K562 (cell line): Measurements from ENCODE around the gene BIRC6. TPM values are rescaled to one million over a fixed set of nuclear protein-coding genes. Genes with fewer than 3 reads are reported as not detected.

Experiments
- ARID3A ChIP-seq: IDR thresholded peaks from 2 replicates; pipeline ENCODE4 v1.6.1; 2012; ENCODE audit warnings: low read depth, low read length, improper control_type of control experiment, borderline replicate concordance
- ARNT ChIP-seq, 2 experiments: fragments of 450-650 bp; IDR thresholded peaks; 2 replicates each; pipeline ENCODE4 v1.6.1; 2016; ENCODE audit warnings: mild to moderate bottlenecking in 1 of 2
- BCL6 ChIP-seq: fragments of 250-450 bp; sonication (Bioruptor Pico); IDR thresholded peaks from 2 replicates; pipeline ENCODE4 v1.4.0; 2020
- ETV5 ChIP-seq: sonication (generic); formaldehyde crosslinking; IDR thresholded peaks from 2 replicates; pipeline ENCODE4 v1.4.0; 2020; ENCODE audit warnings: low read depth, mild to moderate bottlenecking, missing genetic modification reagents
- GATA2 ChIP-seq: sonication (generic); formaldehyde crosslinking; IDR thresholded peaks from 2 replicates; pipeline ENCODE4 v1.4.0; 2020; ENCODE audit warnings: mild to moderate bottlenecking, missing genetic modification reagents
- HDAC2 ChIP-seq: fragments of 450-650 bp; IDR thresholded peaks from 2 replicates; pipeline ENCODE4 v1.6.1; 2016; ENCODE audit warnings: mild to moderate bottlenecking
- MCM3 ChIP-seq: fragments of 450-650 bp; IDR thresholded peaks from 2 replicates; pipeline ENCODE4 v1.6.1; 2016
- MEF2D ChIP-seq: conservative IDR thresholded peaks from 2 replicates; pipeline ENCODE4 v1.6.1; 2016; ENCODE audit warnings: low read depth, missing genetic modification characterization, missing compliant biosample characterization
- NR4A1 ChIP-seq, 2 experiments: fragments of 250-450 bp in 1 of 2; fragments of 450-650 bp in 1 of 2; sonication (Bioruptor Pico) in 1 of 2; IDR thresholded peaks; 2 replicates each; pipeline versions ENCODE4 v1.4.0 to v1.6.1; 2016 to 2020; ENCODE audit warnings: mild to moderate bottlenecking in 2 of 2, missing compliant biosample characterization in 1 of 2, missing genetic modification characterization in 1 of 2, moderate library complexity in 1 of 2
- PHTF2 ChIP-seq: fragments of 250-450 bp; sonication (Bioruptor Pico); IDR thresholded peaks from 2 replicates; pipeline ENCODE4 v1.5.0; 2021; ENCODE audit warnings: mild to moderate bottlenecking
- SMARCA4 ChIP-seq: fragments of 450-650 bp; IDR thresholded peaks from 2 replicates; pipeline ENCODE4 v1.6.1; 2016
- SREBF2 ChIP-seq: sonication (generic); formaldehyde crosslinking; IDR thresholded peaks from 2 replicates; pipeline ENCODE4 v1.4.0; 2020; ENCODE audit warnings: mild to moderate bottlenecking, missing genetic modification reagents
- THRB ChIP-seq: fragments of 450-650 bp; formaldehyde crosslinking; conservative IDR thresholded peaks from 2 replicates; pipeline ENCODE4 v1.4.0; 2022; ENCODE audit warnings: mild to moderate bottlenecking, missing genetic modification characterization
- TRIM25 ChIP-seq: fragments of 450-650 bp; IDR thresholded peaks from 2 replicates; pipeline ENCODE4 v1.7.0; 2016; ENCODE audit warnings: borderline replicate concordance
- ZNF165 ChIP-seq: fragments of 250-450 bp; sonication (Bioruptor Pico); IDR thresholded peaks from 2 replicates; pipeline ENCODE4 v1.4.0; 2020; ENCODE audit warnings: borderline replicate concordance
- ZNF830 ChIP-seq: fragments of 250-450 bp; sonication (Bioruptor Pico); IDR thresholded peaks from 2 replicates; pipeline ENCODE4 v1.5.0; 2021; ENCODE audit warnings: mild to moderate bottlenecking
- polyA plus RNA-seq, 8 experiments: library from polyadenylated mRNA; depleted of rRNA in 4 of 8; stranded (reverse) in 5 of 8; unstranded in 3 of 8; fragments of >200 nt; fragmentation: Nextera tagmentation in 2 of 8; fragmentation: Illumina TruSeq in 1 of 8; extraction: Ambion mirVana in 2 of 8; extraction: Trizol in 1 of 8; gene quantifications; 2 replicates each; pipeline versions ENCODE4 v1.2.1 to v1.2.3, GENCODE V29; 2011 to 2014; ENCODE audit warnings: inconsistent platforms in 1 of 8, missing spikeins in 1 of 8
- total RNA-seq, 7 experiments: library from RNA; depleted of rRNA in 6 of 7; stranded (reverse); fragments of >200 nt in 6 of 7; fragmentation: Illumina TruSeq in 2 of 7; extraction: Trizol in 2 of 7; gene quantifications; 2 replicates each; pipeline versions ENCODE4 v1.2.1 to v1.2.3, GENCODE V29; 2011 to 2021; ENCODE audit warnings: low replicate concordance in 1 of 7

Gene BIRC6
- total and polyA plus RNA-seq, 9 of the 15 experiments (the other 6 are each of a cell fraction or from before 2014, with no cell fraction given): 18.8 to 110 (median 49.8) TPM

GRCh38 chr2:32479993-32480392, 123.2 kb downstream of the BIRC6 start (continued):
- TF ChIP-seq PHTF2 (no peak), MCM3 (no peak), HDAC2 (peak; percentile 22; the same call in 1 of the 2 replicates), NR4A1 (CRISPR knock-in tag; IDR thresholded peaks at IDR 0.05) (no peak), NR4A1 (tag; IDR thresholded peaks at IDR 0.05) (no peak), SMARCA4 (peak; percentile 84), THRB (CRISPR knock-in tag) (no peak), BCL6 (CRISPR knock-in tag) (no peak), ARNT (IDR thresholded peaks at IDR 0.05) (peak in 1 of 2 experiments; percentile 66; a peak in 1 of 4 replicates), SREBF2 (CRISPR knock-in tag) (no peak), ZNF830 (CRISPR knock-in tag) (no peak), GATA2 (CRISPR knock-in tag) (no peak), ETV5 (CRISPR knock-in tag) (no peak), TRIM25 (no peak), MEF2D (tag) (no peak), ARID3A (peak; percentile 97), ZNF165 (CRISPR knock-in tag) (no peak)
